Measurements from ENCODE around the gene ITGBL1. TPM values are rescaled to one million over a fixed set of nuclear protein-coding genes. Genes with fewer than 3 reads are reported as not detected.

Gene ITGBL1
- 3.1 TPM for total RNA-seq
- long read RNA-seq, partial matches to known transcripts, result 2 of 7 reads
- long read RNA-seq, other reads (novel, unspliced or antisense), result 1 of 7 reads

- DNase-seq, result peak; percentile 63
- peak; percentile 79 for ATAC-seq
- intact Hi-C loops (cut with micrococcal nuclease), result no loop called here
These were observed at the start of gene ITGBL1 for GRCh38 chr13:101452519-101453485. ITGBL1 (plus strand) TSS chr13:101452675; CDS start chr13:101452834, 159 bp downstream.

- intact Hi-C loops (cut with micrococcal nuclease), result no loop called here
- DNase-seq (no peak), ATAC-seq (no peak)
These were observed 45.7 kb upstream of the ITGBL1 start for GRCh38 chr13:101406791-101407190.

GRCh38 chr13:101408154-101408553 lies 44.3 kb upstream of the ITGBL1 start:
- ATAC-seq (peak; percentile 24), DNase-seq (no peak)
- intact Hi-C loops (cut with micrococcal nuclease), result no loop called here

- intact Hi-C loops (cut with micrococcal nuclease), result no loop called here
- peak; percentile 77 for ATAC-seq
These were observed 43.4 kb upstream of the ITGBL1 start for GRCh38 chr13:101408992-101409656.

GRCh38 chr13:101412076-101412475 lies 40.4 kb upstream of the ITGBL1 start:
- ATAC-seq (no peak), DNase-seq (no peak)
- intact Hi-C loops (cut with micrococcal nuclease), result no loop called here

More at GRCh38 chr13:101408992-101409656, 43.4 kb upstream of the ITGBL1 start:
- no peak for DNase-seq

GRCh38 chr13:101415358-101416174 lies 36.9 kb upstream of the ITGBL1 start:
- DNase-seq (peak; percentile 30), ATAC-seq (peak; percentile 56)
- intact Hi-C loops (cut with micrococcal nuclease), result no loop called here

- intact Hi-C loops (cut with micrococcal nuclease), result no loop called here
- ATAC-seq (peak; percentile 94), DNase-seq (peak; percentile 52)
These were observed 36.1 kb upstream of the ITGBL1 start, which contains the start of gene NALCN for GRCh38 chr13:101416181-101417042. NALCN (minus strand) TSS chr13:101416508; CDS start chr13:101399126, 17,382 bp downstream.

GRCh38 chr13:101417043-101417406 lies 35.5 kb upstream of the ITGBL1 start:
- intact Hi-C loops (cut with micrococcal nuclease), result no loop called here
- peak; percentile 49 for ATAC-seq
- DNase-seq, result no peak

- no peak for ATAC-seq
- intact Hi-C loops (cut with micrococcal nuclease), result no loop called here
- DNase-seq, result no peak
These were observed 35.0 kb upstream of the ITGBL1 start for GRCh38 chr13:101417501-101417900.

GRCh38 chr13:101423872-101424271 lies 28.6 kb upstream of the ITGBL1 start:
- ATAC-seq, result no peak
- intact Hi-C loops (cut with micrococcal nuclease), result no loop called here
- no peak for DNase-seq

- intact Hi-C loops (cut with micrococcal nuclease), result no loop called here
- ATAC-seq (peak; percentile 71), DNase-seq (peak; percentile 32)
These were observed 27.9 kb upstream of the ITGBL1 start for GRCh38 chr13:101424381-101425155.

GRCh38 chr13:101425156-101425471 lies 27.4 kb upstream of the ITGBL1 start:
- DNase-seq (no peak), ATAC-seq (no peak)
- intact Hi-C loops (cut with micrococcal nuclease), result no loop called here

GRCh38 chr13:101425623-101426022 lies 26.9 kb upstream of the ITGBL1 start:
- intact Hi-C loops (cut with micrococcal nuclease), result no loop called here
- no peak for ATAC-seq
- DNase-seq, result no peak

GRCh38 chr13:101429733-101430132 lies 22.7 kb upstream of the ITGBL1 start:
- intact Hi-C loops (cut with micrococcal nuclease), result no loop called here
- no peak for ATAC-seq
- DNase-seq, result no peak

GRCh38 chr13:101433895-101434294 lies 18.6 kb upstream of the ITGBL1 start:
- DNase-seq (no peak), ATAC-seq (no peak)
- intact Hi-C loops (cut with micrococcal nuclease), result no loop called here

GRCh38 chr13:101434486-101434885 lies 18.0 kb upstream of the ITGBL1 start:
- intact Hi-C loops (cut with micrococcal nuclease), result no loop called here
- no peak for ATAC-seq
- DNase-seq, result no peak

- no peak for DNase-seq
- no peak for ATAC-seq
- intact Hi-C loops (cut with micrococcal nuclease), result no loop called here
These were observed 4.6 kb upstream of the ITGBL1 start for GRCh38 chr13:101447852-101448251.

Data from left ventricle myocardium superior (tissue), 1 donor.